Natural killer cell (primary cell): Measurements from ENCODE around the gene FCGR2B. TPM values are rescaled to one million over a fixed set of nuclear protein-coding genes. Genes with fewer than 3 reads are reported as not detected.

Experiments
- ATAC-seq, 3 donors: fragments of 150-1000 bp in 2 of 3; fragments of 200-7000 bp in 1 of 3; cut with Tn5 transposase; 1 replicate in 1 of 3; 2 replicates in 2 of 3; pipeline ENCODE4 v1.10.0; 2021; ENCODE audit warnings: mild to moderate bottlenecking in 2 of 3, moderate library complexity in 2 of 3
- DNase-seq, 2 donors: peaks; one replicate each; pipeline versions ENCODE4 v3.0.0 to v3.0.0-alpha.2; 2013 to 2021; ENCODE audit warnings: mixed read lengths in 1 of 2
- H3K27ac ChIP-seq: one replicate; pipeline ENCODE4 v1.5.1; 2013; ENCODE audit warnings: mild to moderate bottlenecking, low read length
- H3K27me3 ChIP-seq: one replicate; pipeline ENCODE4 v1.6.1; 2013; ENCODE audit warnings: low read length; ENCODE audit not compliant: control insufficient read depth, insufficient read depth
- H3K36me3 ChIP-seq: one replicate; pipeline ENCODE4 v1.6.1; 2013; ENCODE audit warnings: low read length; ENCODE audit not compliant: control insufficient read depth, insufficient read depth
- H3K4me1 ChIP-seq: one replicate; pipeline ENCODE4 v1.6.1; 2013; ENCODE audit warnings: low read length; ENCODE audit not compliant: control insufficient read depth, insufficient read depth
- H3K4me3 ChIP-seq: one replicate; pipeline ENCODE4 v1.5.1; 2013; ENCODE audit warnings: low read length
- H3K9me3 ChIP-seq: one replicate; pipeline ENCODE4 v1.6.1; 2013; ENCODE audit warnings: low read length; ENCODE audit not compliant: control insufficient read depth, insufficient read depth
- H3K27ac Mint-ChIP-seq, 2 donors: one replicate each; pipeline ENCODE4 v1.8.0; 2022; ENCODE audit warnings: mild to moderate bottlenecking in 2 of 2, mixed read lengths in 2 of 2, moderate library complexity in 1 of 2
- H3K27me3 Mint-ChIP-seq, 2 donors: one replicate each; pipeline ENCODE4 v1.8.0; 2022; ENCODE audit warnings: low read depth in 2 of 2, mixed read lengths in 2 of 2
- H3K36me3 Mint-ChIP-seq: one replicate; pipeline ENCODE4 v1.8.0; 2022; ENCODE audit warnings: mixed read lengths
- H3K4me1 Mint-ChIP-seq, 2 donors: one replicate each; pipeline ENCODE4 v1.8.0; 2022; ENCODE audit warnings: mixed read lengths in 2 of 2
- H3K4me3 Mint-ChIP-seq: one replicate; pipeline ENCODE4 v1.8.0; 2022; ENCODE audit warnings: mild to moderate bottlenecking, moderate library complexity, mixed read lengths
- H3K9me3 Mint-ChIP-seq, 2 donors: one replicate each; pipeline ENCODE4 v1.8.0; 2022; ENCODE audit warnings: mixed read lengths in 2 of 2
- WGBS: methylation state at CpG from one replicate; pipeline ENCODE4 v1.1.7; 2013; ENCODE audit warnings: missing lambda C conversion rate; ENCODE audit not compliant: insufficient coverage; 5-methylcytosine and 5-hydroxymethylcytosine counted together
- intact Hi-C: fragments of 100-400 bp; cut with micrococcal nuclease; formaldehyde crosslinking; loops from one replicate; pipeline ENCODE4 v1.14.2; 2022
- total RNA-seq, 4 donors: library from RNA; stranded (reverse); fragments of 120-200 nt in 1 of 4; gene quantifications; one replicate each; pipeline versions ENCODE4 v1.2.3 to v1.2.4, GENCODE V29; 2013 to 2022
- TF ChIP-seq, protein P1 (sequence below): fragments of 200-600 bp; IDR thresholded peaks from one replicate; pipeline ENCODE4 v1.8.0; 2022; ENCODE audit warnings: antibody characterized with exemption

The FCGR2B gene
- total RNA-seq, 3 donors from 2014 or later (not counting 1 experiment from before 2014, with no cell fraction given) = 12.6 to 76.9 (median 17.0) TPM

- Mint-ChIP-seq H3K36me3 (no peaks in the 10 kb centered on the region), H3K27ac (no peak overlapping the region), H3K27me3 (peaks cover 0 to 4% of the 10 kb centered on the region in 2 donors), H3K4me3 (no peak overlapping the region), H3K9me3 (no peaks in the 10 kb centered on the region), H3K4me1 (no peaks in the 10 kb centered on the region)
- Histone ChIP-seq H3K9me3 (no peaks in the 10 kb centered on the region), H3K4me3 (no peak overlapping the region), H3K27ac (no peak overlapping the region), H3K36me3 (no peaks in the 10 kb centered on the region), H3K4me1 (no peaks in the 10 kb centered on the region), H3K27me3 (no peaks in the 10 kb centered on the region)
- DNase-seq = no peak
- intact Hi-C loops = no loop called here
- 89% methylated on average over 5 of the region's 5 CpGs for WGBS
- TF ChIP-seq, protein P1, sequence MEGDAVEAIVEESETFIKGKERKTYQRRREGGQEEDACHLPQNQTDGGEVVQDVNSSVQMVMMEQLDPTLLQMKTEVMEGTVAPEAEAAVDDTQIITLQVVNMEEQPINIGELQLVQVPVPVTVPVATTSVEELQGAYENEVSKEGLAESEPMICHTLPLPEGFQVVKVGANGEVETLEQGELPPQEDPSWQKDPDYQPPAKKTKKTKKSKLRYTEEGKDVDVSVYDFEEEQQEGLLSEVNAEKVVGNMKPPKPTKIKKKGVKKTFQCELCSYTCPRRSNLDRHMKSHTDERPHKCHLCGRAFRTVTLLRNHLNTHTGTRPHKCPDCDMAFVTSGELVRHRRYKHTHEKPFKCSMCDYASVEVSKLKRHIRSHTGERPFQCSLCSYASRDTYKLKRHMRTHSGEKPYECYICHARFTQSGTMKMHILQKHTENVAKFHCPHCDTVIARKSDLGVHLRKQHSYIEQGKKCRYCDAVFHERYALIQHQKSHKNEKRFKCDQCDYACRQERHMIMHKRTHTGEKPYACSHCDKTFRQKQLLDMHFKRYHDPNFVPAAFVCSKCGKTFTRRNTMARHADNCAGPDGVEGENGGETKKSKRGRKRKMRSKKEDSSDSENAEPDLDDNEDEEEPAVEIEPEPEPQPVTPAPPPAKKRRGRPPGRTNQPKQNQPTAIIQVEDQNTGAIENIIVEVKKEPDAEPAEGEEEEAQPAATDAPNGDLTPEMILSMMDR = no peak
- ATAC-seq = no peak
Measured at GRCh38 chr1:161676958-161677689, 14.2 kb downstream of the FCGR2B start.

DNA sequence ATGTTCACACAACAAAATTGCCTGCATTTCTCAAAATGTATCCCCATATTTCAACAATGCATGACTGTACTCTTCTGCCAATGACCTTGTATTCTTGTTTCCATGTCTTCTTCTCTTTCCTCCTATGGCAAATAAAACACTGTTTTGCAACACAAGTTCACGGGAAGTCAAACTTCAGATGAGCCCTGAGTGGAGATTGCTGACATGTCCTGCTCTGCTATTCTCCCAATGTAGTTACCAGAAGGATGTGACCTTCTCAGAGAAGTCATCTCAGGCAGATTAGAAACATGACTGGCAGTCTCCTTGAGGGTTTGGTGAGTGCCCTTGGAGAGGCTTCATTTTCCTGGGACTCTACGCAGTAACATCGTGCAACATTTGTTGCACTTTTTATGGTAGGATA is 15.6 kb downstream of the FCGR2B start:
- ATAC-seq (no peak), DNase-seq (no peak)
- 86% methylated on average over 1 of the region's 3 CpGs for WGBS
- intact Hi-C loops = no loop called here
- Histone ChIP-seq H3K9me3 (no peaks in the 10 kb centered on the region), H3K27me3 (no peaks in the 10 kb centered on the region), H3K36me3 (no peaks in the 10 kb centered on the region), H3K27ac (no peak overlapping the region), H3K4me3 (no peak overlapping the region), H3K4me1 (no peaks in the 10 kb centered on the region)
- TF ChIP-seq, protein P1 = no peak
- peaks cover 4 to 7% of the 10 kb centered on the region in 2 donors for H3K27me3 Mint-ChIP-seq
- no peak overlapping the region for H3K4me3 Mint-ChIP-seq
- H3K36me3 Mint-ChIP-seq = no peaks in the 10 kb centered on the region
- H3K27ac Mint-ChIP-seq = no peak overlapping the region
- no peaks in the 10 kb centered on the region for H3K4me1 Mint-ChIP-seq
- no peaks in the 10 kb centered on the region for H3K9me3 Mint-ChIP-seq

- H3K4me1 Mint-ChIP-seq = no peaks in the 10 kb centered on the region
- no peak overlapping the region for H3K4me3 Mint-ChIP-seq
- DNase-seq (no peak), ATAC-seq (no peak)
- H3K4me1 ChIP-seq = no peaks in the 10 kb centered on the region
- H3K27me3 Mint-ChIP-seq = peaks cover 11 to 13% of the 10 kb centered on the region in 2 donors
- intact Hi-C loops = no loop called here
- no peak overlapping the region for H3K4me3 ChIP-seq
- no peaks in the 10 kb centered on the region for H3K27me3 ChIP-seq
- no peaks in the 10 kb centered on the region for H3K9me3 ChIP-seq
- no peaks in the 10 kb centered on the region for H3K9me3 Mint-ChIP-seq
- no peak overlapping the region for H3K27ac Mint-ChIP-seq
- TF ChIP-seq, protein P1 = no peak
- WGBS = 81% methylated on average over 3 of the region's 3 CpGs
- H3K36me3 ChIP-seq = no peaks in the 10 kb centered on the region
- H3K36me3 Mint-ChIP-seq = no peaks in the 10 kb centered on the region
- H3K27ac ChIP-seq = no peak overlapping the region
Measured at GRCh38 chr1:161681879-161682278, 18.9 kb downstream of the FCGR2B start.

- peaks cover 3% of the 10 kb centered on the region for H3K27me3 ChIP-seq
- H3K4me3 Mint-ChIP-seq = no peak overlapping the region
- no peaks in the 10 kb centered on the region for H3K9me3 ChIP-seq
- H3K27me3 Mint-ChIP-seq = peaks cover 5 to 7% of the 10 kb centered on the region in 2 donors
- TF ChIP-seq, protein P1 = no peak
- peaks cover 2% of the 10 kb centered on the region for H3K4me1 ChIP-seq
- no CpG with 5 or more reads among the region's 3 CpGs for WGBS
- intact Hi-C loops = no loop called here
- H3K27ac ChIP-seq = no peak overlapping the region
- H3K36me3 ChIP-seq = no peaks in the 10 kb centered on the region
- ATAC-seq (no peak), DNase-seq (no peak)
- no peak overlapping the region for H3K27ac Mint-ChIP-seq
- peaks cover 0 to 5% of the 10 kb centered on the region in 2 donors for H3K4me1 Mint-ChIP-seq
- H3K36me3 Mint-ChIP-seq = no peaks in the 10 kb centered on the region
- no peak overlapping the region for H3K4me3 ChIP-seq
- H3K9me3 Mint-ChIP-seq = no peaks in the 10 kb centered on the region
Measured at GRCh38 chr1:161688946-161689345, 26.0 kb downstream of the FCGR2B start.
